Lower leg skin (tissue), 3 donors: ENCODE data around the gene TRAPPC1.

Experiments
- POLR2A ChIP-seq, 2 donors: fragments of 450-650 bp; IDR thresholded peaks; one replicate each; pipeline ENCODE4 v1.6.1; 2016 to 2017; ENCODE audit warnings: antibody characterized with exemption in 2 of 2, mild to moderate bottlenecking in 1 of 2, moderate library complexity in 1 of 2
- TF ChIP-seq, protein P1 (sequence below), 3 donors: fragments of 450-650 bp; IDR thresholded peaks; one replicate each; pipeline ENCODE4 v1.5.1; 2016; ENCODE audit warnings: antibody characterized with exemption in 3 of 3, mild to moderate bottlenecking in 3 of 3, moderate library complexity in 2 of 3

GRCh38 chr17:7977805-7978204 lies 46.1 kb upstream of the TRAPPC1 start:
- no peak for TF ChIP-seq POLR2A (IDR thresholded peaks at IDR 0.05)
- TF ChIP-seq, protein P1, sequence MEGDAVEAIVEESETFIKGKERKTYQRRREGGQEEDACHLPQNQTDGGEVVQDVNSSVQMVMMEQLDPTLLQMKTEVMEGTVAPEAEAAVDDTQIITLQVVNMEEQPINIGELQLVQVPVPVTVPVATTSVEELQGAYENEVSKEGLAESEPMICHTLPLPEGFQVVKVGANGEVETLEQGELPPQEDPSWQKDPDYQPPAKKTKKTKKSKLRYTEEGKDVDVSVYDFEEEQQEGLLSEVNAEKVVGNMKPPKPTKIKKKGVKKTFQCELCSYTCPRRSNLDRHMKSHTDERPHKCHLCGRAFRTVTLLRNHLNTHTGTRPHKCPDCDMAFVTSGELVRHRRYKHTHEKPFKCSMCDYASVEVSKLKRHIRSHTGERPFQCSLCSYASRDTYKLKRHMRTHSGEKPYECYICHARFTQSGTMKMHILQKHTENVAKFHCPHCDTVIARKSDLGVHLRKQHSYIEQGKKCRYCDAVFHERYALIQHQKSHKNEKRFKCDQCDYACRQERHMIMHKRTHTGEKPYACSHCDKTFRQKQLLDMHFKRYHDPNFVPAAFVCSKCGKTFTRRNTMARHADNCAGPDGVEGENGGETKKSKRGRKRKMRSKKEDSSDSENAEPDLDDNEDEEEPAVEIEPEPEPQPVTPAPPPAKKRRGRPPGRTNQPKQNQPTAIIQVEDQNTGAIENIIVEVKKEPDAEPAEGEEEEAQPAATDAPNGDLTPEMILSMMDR (IDR thresholded peaks at IDR 0.05): no peak
